ENCODE results near the gene BANK1. TPM values are rescaled to one million over a fixed set of nuclear protein-coding genes. Genes with fewer than 3 reads are reported as not detected.
A peak's percentile ranks its signal among the peaks of the same experiment; 100 is the strongest.

BANK1 gene
- total and polyA plus RNA-seq, 2 of the 4 experiments (the other 2 are of a cell fraction) = under 0.01 to 0.51 TPM

DNA sequence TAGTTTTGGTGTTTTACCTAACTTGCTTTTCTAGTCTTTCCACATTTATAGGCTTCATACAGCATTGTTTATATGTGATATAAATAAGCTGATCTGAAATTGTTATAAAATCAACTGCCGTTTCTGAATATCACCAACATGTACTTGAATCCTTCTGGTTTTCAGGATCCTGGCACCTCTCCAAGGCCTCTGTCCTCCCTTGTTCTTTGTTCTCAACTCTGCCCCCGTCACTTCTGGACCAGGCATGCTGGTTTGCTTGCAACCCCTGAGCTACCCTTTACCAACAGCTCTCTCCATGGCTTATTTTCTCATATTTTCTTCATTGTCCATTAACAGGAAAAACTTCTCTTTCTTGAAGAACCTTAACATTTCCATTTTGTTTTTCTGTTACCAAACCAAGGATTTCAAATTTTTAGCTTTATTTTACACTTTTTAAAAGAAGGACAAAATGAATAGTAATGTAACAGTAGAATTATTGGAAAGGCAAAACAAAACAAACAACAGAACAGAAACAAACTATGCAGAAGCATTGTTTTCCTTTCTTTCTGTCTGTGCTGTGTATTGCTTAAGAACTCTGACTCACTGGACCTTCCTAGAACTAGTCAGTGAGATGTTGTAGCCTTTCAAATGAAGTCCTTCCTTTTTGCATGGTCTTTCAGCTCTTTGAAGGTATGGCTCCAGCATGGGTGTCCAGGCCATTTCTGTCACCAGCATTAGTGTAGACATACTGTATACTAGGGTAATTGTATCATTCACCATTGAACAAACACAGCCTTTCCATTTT lies 44.8 kb downstream of the BANK1 start:
- CTCF ChIA-PET = interaction anchor here (0.5 kb wide), 1 partner anchor 35 kb away, joined by 5 read pairs; no protein-coding TSS in a partner anchor
- Histone ChIP-seq H4K20me1 (ENCODE audit: insufficient read depth, low read length) (no peaks in the 10 kb centered on the region), H2AFZ (replicated peaks; ENCODE audit: low read length, poor library complexity) (peak overlapping the region; percentile 58), H3K9ac (ENCODE audit: low read depth, low read length) (no peak overlapping the region), H3K27me3 (ENCODE audit: control insufficient read depth, insufficient read depth, low read length) (no peaks in the 10 kb centered on the region), H3K9me1 (ENCODE audit: insufficient read depth, low read length) (no peaks in the 10 kb centered on the region), H3K14ac (replicated peaks; ENCODE audit: low read depth, low read length) (no peak overlapping the region), H4K8ac (ENCODE audit: low read depth in 2 of 2, low read length in 2 of 2) (no peak overlapping the region; a peak in 1 of 4 replicates), H3K79me1 (ENCODE audit: low read depth in 1 of 2, low read length in 2 of 2) (no peaks in the 10 kb centered on the region), H2AK9ac (replicated peaks; ENCODE audit: low read depth, low read length, poor library complexity) (no peak overlapping the region), H3K23ac (ENCODE audit: low read depth, low read length) (no peak overlapping the region), H4K5ac (ENCODE audit: low read depth, low read length) (no peak overlapping the region; the same call in 1 of the 2 replicates), H3K27ac (ENCODE audit: insufficient read depth, low read length) (no peak overlapping the region), H3K18ac (ENCODE audit: low read depth, low read length) (no peak overlapping the region), H2BK120ac (ENCODE audit: low read depth, low read length) (no peak overlapping the region; the same call in 1 of the 2 replicates), H3K4me2 (ENCODE audit: low read depth, low read length) (peak overlapping the region; percentile 40), H2BK20ac (ENCODE audit: low read depth, low read length) (no peak overlapping the region), H3K4me3 (ENCODE audit: insufficient read depth, low read depth, low read length) (no peak overlapping the region), H2AK5ac (ENCODE audit: low read depth, low read length) (no peak overlapping the region), H3K4ac (ENCODE audit: low read depth, low read length) (no peak overlapping the region), H2BK5ac (ENCODE audit: low read depth, low read length, poor library complexity, severe bottlenecking) (peak overlapping the region; percentile 62), H3K9me3 (ENCODE audit: control insufficient read depth, insufficient read depth, low read length) (no peaks in the 10 kb centered on the region), H3K56ac (ENCODE audit: extremely low read depth, insufficient read depth, low read length) (no peak overlapping the region), H3K4me1 (ENCODE audit: control insufficient read depth, insufficient read depth, low read length) (no peaks in the 10 kb centered on the region), H3K36me3 (ENCODE audit: control insufficient read depth, insufficient read depth, low read length) (no peaks in the 10 kb centered on the region), H2BK15ac (ENCODE audit: low read depth, low read length) (no peak overlapping the region), H4K91ac (ENCODE audit: insufficient read depth, low read depth, low read length) (no peak overlapping the region)
- dilution Hi-C loops (cut with HindIII; ENCODE audit: low sequenced_read_pairs, unreplicated experiment) = no loop called here
- ATAC-seq (ENCODE audit: low read depth) (peak; percentile 54; the same call in 1 of the 2 replicates), DNase-seq (peak; percentile 31)
- no CpG with 5 or more reads among the region's 2 CpGs for WGBS, 2 experiments (ENCODE audit: extremely low coverage in 2 of 2, insufficient read length in 1 of 2)
- intact Hi-C loops (cut with micrococcal nuclease) = no loop called here
- no peak for TF ChIP-seq RCOR1 (IDR thresholded peaks at IDR 0.05; ENCODE audit: insufficient replicate concordance, low read length)
- TF ChIP-seq NFE2L2 (IDR thresholded peaks at IDR 0.05; ENCODE audit: low read depth, low read length) = no peak
- no peak for TF ChIP-seq MAZ (IDR thresholded peaks at IDR 0.05; ENCODE audit: borderline replicate concordance, low read depth, low read length)
- peak; percentile 89 for TF ChIP-seq CEBPB (IDR thresholded peaks at IDR 0.05; ENCODE audit: low read depth, low read length)
- in situ Hi-C loops (cut with MboI; ENCODE audit: low sequenced_read_pairs) = no loop called here
- BruUV-seq (replicated peaks) = no TSS peak
- POLR2A ChIA-PET (ENCODE audit: unreplicated experiment) = no interaction called here
